Measurements from ENCODE around the gene CPNE2.

Gene CPNE2

GRCh38 chr16:57126411-57126810 lies 34.0 kb downstream of the CPNE2 start:
- FAIRE-seq, result no peak

DNA sequence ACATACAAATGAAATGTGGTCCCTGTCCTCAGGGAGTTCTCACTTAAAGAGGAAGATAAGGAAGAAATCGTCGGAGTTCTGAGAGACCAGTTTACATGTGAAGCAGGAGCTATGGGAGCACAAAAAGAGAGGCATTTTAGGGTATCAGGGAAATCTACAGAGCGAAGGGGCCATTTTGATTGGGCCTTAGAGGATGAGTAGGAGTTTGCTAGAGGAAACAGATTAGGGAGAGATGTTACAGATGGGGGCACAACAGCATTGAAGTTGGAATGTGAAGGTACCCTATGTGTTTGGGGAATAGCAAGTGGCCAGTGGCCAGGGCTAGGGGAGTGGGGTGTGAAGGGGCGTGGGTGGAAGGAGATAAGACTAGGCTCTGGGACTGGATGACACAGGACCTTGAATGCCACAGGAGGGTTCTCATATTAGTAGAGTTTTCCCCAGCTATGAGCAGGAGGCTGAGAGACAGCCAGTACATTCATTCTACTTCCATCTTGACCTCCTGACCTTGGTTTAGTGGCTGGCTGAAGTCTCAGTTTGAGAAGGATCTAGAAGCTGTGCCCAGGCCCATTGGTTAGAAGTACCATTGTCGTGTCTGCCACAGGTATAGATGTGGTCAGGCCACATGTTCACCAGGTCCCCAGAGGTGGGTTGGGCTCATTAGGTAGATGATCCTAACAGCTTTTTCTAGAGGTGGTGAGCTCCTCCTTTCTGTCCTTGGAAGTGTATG lies 34.8 kb downstream of the CPNE2 start:
- FAIRE-seq, result no peak

DNA sequence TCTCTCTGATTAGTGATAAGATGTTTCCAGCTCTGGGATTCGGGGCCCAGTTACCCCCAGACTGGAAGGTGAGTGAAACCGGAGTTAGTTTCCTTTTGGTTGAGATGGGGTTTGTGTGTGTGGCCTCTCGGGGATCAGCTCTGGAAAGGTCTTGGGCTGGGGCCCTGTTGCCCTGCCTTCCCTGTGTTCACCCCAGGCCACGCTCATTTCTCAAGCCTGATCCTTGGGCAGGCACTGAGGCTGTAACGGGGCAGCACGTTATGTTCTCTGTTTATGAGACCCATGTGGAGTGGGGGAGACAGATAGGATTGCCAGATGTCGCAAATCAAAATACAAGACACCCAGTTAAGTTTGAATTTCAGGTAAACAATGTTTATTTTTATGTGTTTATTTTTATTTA lies 35.5 kb downstream of the CPNE2 start:
- FAIRE-seq, result no peak

GRCh38 chr16:57128771-57129389 lies 36.5 kb downstream of the CPNE2 start:
- no peak for FAIRE-seq

GRCh38 chr16:57130950-57131321 lies 38.6 kb downstream of the CPNE2 start:
- no peak for FAIRE-seq

DNA sequence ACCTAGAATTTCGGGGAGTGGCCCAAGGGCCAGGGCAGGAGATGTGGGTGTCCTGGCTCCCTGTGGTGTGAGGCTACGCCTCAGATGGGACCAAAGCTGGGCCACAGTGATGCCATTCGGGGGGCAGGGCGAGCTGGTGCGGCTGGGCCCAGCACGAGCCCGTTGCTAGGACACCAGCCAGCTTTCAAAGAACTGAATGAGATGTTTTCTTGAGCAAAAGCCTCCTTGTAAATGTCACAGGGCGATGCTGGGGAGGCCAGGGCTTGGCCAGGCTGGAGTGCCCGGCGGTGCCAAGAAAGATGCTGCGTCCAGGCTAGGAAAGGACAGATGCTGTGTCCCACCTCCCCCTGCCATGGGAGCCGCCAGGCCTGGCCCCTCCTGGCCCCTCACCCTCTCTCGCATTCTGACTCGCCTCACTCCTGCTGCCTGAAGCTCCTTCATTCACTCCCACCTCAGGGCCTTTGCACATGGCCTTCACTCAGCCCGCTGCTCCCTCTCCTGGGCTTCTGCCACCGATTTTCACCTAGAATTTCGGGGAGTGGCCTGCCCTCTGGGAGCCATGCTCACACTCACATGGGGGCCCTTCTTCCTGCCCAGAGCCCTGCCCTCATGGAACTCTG lies 39.1 kb downstream of the CPNE2 start:
- no peak for FAIRE-seq

- no peak for FAIRE-seq
Measured at GRCh38 chr16:57132470-57132869, 40.1 kb downstream of the CPNE2 start.

DNA sequence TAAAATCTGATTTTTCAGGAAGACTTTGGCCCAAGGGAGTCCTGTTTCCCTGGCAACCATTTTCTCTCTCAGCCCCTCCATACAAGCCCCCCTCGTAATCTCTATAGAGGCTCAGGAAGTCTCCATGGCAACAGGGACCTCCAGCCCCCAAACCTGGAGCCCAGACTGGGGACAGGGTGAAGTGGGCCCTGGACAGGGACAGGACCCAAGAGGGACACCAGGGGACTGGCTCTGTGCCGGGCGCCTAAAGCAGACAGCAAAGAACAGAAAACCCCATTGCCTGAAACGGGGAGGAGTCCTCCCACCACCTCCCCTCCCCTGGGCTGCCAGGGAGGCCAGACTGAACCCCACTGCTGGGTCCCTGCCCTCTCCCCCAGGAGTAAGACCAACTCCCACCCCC lies 40.6 kb downstream of the CPNE2 start:
- no peak for FAIRE-seq

GRCh38 chr16:57133886-57134285 lies 41.5 kb downstream of the CPNE2 start:
- no peak for FAIRE-seq

- FAIRE-seq, result no peak
Measured at GRCh38 chr16:57134982-57135381, 42.6 kb downstream of the CPNE2 start.

DNA sequence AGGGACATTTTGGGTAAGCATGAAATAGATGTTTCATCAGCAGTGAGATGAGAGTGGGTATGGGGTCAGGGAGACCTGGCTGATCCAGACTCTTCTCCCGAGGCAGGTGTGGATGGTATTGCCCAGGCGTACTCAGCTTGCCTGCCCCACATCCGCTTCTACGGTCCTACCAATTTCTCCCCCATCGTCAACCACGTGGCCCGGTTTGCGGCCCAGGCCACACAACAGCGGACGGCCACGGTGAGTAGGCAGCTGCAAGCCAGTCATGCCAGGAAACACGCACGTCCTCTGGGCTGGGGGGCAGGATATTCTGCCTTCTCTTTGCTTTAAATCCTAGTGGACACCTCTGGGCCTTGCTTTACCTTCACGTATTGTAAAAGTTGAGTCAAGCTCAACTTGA lies 44.7 kb downstream of the CPNE2 start:
- FAIRE-seq, result no peak

- FAIRE-seq, result no peak
Measured at GRCh38 chr16:57137566-57138273, 45.3 kb downstream of the CPNE2 start.

GRCh38 chr16:57138281-57138935 lies 46.0 kb downstream of the CPNE2 start:
- FAIRE-seq, result no peak

- no peak for FAIRE-seq
Measured at GRCh38 chr16:57140931-57141668, 48.7 kb downstream of the CPNE2 start.

GRCh38 chr16:57141822-57142631 lies 49.6 kb downstream of the CPNE2 start:
- no peak for FAIRE-seq

DNA sequence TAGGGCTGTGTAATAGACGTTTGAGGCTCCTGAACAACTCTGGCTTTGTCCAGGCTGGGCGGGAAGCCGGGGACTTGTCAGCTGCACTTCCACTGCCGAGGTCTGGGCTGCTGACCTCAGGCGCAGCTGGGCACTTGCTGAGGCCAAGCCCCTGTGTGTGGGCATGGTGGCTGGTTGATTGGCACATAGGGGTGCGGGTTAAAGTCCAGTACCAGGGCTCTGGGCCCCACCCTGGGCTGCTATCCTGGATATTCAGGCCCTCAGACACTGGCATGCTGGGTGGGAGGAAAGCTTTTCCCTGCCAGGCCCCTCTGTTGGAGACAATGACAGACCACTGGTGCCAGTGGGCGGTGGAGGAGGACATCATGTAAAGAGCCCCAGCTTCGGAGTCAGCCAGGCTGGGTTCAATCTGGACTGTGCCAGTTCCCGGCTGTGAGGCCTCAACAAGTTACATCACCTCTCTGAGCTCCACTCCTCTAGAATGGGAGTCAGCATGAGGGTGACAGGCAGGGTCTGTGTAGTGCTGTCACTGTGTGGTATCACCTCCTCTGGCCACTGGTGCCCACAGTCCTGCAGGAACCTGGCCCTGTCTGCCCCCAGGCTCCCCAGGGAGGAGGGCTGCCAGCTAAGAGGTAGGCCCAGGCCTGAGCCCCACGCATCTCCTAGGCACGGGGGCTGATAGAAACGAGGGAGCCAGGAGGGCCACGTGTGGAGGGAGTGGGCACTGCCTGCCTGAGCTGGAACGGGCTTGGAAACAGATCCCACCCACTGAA lies 51.0 kb downstream of the CPNE2 start:
- no peak for FAIRE-seq

- no peak for FAIRE-seq
Measured at GRCh38 chr16:57144027-57144426, 51.6 kb downstream of the CPNE2 start.

GRCh38 chr16:57145046-57146021 lies 53.0 kb downstream of the CPNE2 start:
- FAIRE-seq, result no peak

GRCh38 chr16:57146040-57146647 lies 53.8 kb downstream of the CPNE2 start:
- no peak for FAIRE-seq
